Fibroblast of the conjunctiva (primary cell): Measurements from ENCODE around the gene ZNF786.
A peak's percentile ranks its signal among the peaks of the same experiment; 100 is the strongest.
"Not testable (repeated sequence)": the region's sequence is repeated elsewhere in the genome, so short reads cannot be mapped to it uniquely, and the experiment has no call there.

Source experiments
- DNase-seq: peaks from one replicate; pipeline ENCODE4 v3.0.0-alpha.2; 2010; ENCODE audit warnings: low read depth

The ZNF786 gene, protein sequence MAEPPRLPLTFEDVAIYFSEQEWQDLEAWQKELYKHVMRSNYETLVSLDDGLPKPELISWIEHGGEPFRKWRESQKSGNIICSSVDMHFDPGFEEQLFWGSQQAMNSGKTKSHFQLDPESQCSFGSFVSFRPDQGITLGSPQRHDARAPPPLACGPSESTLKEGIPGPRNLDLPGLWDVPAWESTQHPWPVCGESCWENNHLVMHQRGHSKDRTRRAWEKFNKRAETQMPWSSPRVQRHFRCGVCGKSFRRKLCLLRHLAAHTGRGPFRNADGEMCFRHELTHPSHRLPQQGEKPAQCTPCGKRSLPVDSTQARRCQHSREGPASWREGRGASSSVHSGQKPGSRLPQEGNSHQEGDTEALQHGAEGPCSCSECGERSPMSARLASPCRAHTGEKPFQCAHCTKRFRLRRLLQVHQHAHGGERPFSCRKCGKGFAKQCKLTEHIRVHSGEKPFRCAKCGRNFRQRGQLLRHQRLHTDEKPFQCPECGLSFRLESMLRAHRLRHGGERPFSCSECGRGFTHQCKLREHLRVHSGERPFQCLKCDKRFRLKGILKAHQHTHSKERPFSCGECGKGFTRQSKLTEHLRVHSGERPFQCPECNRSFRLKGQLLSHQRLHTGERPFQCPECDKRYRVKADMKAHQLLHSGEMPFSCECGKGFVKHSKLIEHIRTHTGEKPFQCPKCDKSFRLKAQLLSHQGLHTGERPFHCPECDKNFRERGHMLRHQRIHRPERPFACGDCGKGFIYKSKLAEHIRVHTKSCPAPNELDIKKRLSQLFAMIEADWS

DNA sequence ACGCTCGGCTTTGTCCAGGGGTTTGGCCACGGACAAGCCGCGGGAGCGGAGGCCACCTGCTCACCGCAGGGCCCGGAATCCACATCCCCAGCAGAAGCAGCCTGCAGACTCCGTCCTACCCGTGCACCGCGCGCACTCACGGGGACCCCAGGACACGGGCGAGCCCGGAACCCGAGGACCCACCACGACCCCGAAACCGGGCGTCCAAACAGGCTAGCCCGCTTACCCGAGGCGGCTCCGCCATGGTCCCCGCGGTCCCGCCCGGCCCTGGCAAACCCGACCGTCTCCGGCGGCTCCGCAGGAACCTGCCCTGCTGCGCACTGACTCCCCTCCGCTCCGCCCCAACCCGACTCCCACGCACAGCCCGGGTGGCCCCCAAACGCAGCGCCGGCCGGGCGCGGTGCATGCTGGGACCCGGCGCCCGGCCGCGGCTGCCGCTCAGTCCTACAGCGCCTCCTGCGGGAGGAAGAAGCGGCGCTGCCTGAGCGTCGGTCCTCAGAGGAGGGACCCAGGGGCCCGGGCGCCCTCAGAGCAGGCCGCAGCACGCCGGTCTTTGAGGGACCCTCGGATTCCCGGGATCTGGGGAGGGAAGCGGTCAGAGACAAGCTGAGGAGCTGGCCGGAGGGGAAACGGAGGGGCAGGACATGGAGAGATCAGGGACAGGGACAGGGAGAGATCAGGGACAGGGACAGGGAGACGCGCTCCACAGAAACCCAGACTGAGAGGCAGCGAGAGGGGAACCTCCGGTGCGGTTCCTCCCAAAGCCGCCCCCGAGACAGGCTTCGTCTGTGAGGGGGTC is at the start of gene ZNF786:
TSS of gene ZNF786 (minus strand) at position 322 of the 799 bp plus-strand sequence. CDS start at position 244, 78 bp downstream.
- peak; percentile 79 for DNase-seq

GRCh38 chr7:149136118-149136517 is 45.6 kb upstream of the ZNF786 start:
- DNase-seq: no peak

GRCh38 chr7:149133028-149133710 is 42.7 kb upstream of the ZNF786 start:
- no peak for DNase-seq

DNA sequence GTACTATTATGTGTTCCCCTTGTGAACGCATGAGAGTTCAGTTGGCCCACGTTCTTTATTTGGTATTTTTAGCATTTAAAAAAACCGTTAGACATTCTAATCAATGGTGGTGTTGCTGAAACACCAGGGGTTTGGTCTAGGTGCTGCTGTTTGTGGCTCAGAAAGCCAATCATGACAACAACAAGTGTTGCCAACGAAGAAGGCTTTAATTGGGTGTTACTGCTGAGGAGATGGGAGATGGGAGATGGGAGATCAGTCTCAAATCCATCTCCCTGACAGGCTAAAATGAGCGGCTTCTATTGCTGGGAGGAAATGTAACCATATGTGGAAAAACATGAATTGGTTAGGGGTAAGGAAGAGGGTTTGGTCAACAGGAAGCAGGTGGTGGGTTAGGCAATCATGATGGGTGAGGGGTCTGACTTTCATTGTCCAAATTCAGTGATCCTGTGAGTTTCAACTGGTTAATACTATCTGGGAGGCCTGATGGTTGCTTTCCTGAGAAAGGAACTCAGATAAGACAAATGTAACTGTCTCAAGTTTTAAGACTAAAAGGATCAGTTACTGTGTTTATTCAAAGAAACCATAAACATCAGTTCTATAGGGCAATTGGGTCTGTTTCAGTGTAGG is 40.2 kb upstream of the ZNF786 start:
- DNase-seq: no peak

GRCh38 chr7:149126662-149127266 is 36.2 kb upstream of the ZNF786 start:
- DNase-seq: no peak

GRCh38 chr7:149125863-149126661 is 35.5 kb upstream of the ZNF786 start, which contains the start of gene ZNF425:
TSS of gene ZNF425 (minus strand) at chr7:149126324. CDS start at chr7:149126213, 111 bp downstream.
- DNase-seq: peak; percentile 84

DNA sequence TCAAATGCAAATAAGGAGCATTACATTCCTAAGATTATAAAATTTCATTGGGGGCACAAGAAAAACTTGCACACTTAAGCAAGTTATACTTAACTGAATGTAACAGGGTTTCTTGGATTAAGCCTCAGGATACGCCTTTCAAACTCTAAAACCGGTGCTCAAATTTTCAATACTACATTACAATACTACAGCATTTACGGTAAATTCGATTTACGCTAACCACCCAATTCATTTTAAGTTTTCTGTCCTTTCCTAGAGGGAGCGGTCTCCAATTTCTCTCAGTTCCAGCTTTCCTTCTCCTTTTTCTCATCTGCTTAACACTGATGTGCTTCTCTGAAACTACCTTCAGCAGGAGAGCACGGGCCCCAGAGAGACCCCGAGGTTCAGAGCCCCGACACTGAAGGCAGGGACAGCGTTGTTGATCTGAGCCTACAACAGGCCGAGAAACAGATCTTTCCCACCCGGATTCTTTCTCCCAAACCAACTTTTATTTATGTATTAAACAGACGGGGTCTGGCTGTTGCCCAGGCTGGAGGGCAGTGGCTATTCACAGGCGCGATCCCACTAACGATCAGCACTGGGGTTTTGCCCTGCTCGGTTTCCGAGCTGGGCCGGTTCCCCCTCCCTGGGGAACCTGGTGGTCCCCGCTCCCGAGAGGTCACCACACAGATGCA is 34.8 kb upstream of the ZNF786 start:
- DNase-seq: no peak

GRCh38 chr7:149109969-149110368 is 19.5 kb upstream of the ZNF786 start:
- DNase-seq: no peak

GRCh38 chr7:149104749-149105148 is 14.2 kb upstream of the ZNF786 start:
- no peak for DNase-seq

DNA sequence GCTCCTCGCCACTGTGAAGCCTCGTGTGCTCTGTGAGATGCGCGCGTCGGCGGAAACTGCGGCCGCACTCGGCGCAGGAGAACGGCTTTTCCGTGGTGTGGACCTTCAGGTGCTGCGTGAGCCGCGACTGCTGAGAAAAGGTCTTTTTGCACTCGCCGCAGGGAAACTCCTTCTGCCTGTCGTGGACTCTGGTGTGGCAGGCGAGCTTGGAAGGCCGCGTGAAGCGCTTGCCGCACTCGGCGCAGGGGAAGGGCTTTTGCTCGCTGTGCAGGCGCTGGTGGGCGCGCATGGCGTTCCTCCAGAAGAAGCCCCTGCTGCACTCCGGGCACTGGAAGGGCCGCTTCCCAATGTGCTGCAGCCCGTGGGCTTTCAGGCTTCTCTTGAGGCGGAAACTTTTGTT is 13.7 kb upstream of the ZNF786 start:
- DNase-seq: no peak

DNA sequence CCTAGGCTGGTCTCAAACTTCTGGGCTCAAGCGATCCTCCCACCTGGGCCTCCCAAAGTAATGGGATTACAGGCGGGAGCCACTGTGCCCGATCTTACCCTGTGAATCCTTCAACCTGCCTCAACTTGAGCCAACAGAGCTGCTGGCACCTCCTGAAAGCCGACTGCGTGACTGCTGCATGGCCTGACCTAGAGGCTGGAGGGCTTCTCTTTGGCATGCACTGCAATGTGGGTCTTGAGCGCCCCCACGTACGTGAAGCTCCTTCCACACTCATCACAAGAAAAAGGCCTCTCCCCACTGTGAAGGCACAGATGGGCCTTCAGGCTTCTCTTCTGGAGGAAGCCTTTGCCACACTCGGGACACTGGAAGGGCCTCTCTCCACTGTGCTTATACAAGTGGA is 12.9 kb upstream of the ZNF786 start:
- no peak for DNase-seq

- no peak for DNase-seq
These were observed 12.1 kb upstream of the ZNF786 start for GRCh38 chr7:149102666-149103065.

DNA sequence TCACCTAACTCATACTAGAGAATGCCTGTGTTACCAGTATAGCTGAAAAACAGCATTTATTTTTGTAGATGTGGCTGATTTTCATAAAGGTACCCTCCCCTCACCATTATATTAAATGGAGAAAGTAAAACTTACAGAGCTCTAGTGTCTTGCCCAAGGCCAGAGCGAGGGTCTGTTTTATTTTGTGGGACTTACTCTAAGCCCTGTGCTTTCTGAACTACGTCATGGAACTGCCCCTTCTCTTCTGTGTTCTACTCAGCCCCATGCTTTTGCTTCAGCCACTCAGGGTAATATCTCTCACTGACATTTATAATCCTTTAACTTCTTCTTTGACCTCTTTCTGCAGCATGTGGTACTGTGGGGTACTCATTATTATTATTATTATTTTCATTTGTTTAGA is 10.3 kb upstream of the ZNF786 start:
- no peak for DNase-seq

- no peak for DNase-seq
These were observed 8.5 kb upstream of the ZNF786 start for GRCh38 chr7:149099058-149099457.

DNA sequence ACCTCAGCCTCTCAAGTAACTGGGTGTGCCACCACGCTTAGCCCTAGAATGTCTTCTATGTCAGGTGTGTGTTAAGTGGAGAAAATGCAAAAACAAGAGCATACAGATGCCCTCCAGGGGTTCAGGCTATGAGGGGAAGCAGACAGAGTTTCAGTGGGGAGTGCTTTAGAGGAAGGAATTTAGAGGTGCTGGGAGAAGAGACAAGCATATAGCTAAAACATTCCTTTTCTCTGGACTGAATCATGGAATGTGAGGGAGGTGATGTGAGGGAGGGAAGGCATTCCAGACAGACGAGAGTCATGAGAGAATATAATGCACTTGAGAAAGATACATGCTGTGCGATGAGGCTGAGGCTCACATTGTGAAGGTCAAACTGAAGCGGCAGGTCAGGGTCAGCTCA is 6.6 kb upstream of the ZNF786 start:
- DNase-seq: no peak

DNA sequence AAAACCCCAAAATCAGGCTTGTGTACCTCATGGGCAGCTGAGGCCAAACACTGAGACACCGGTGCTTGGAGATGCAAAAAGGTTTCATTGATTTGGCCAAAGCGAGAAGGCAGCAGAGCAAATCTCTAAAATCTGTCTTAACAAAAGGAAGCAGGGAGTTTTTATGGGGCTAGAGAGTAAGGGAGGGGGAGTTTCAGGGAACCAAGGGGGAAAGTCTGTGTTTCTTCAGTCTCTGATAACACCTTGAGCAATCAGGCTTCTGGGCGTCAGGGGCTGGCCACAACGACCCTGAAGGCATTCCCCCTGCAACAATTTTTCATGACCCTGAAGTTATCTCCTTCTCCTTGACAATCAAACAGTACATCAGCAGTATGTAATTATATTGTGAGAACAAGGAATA is 2.7 kb upstream of the ZNF786 start:
- DNase-seq: no peak

DNA sequence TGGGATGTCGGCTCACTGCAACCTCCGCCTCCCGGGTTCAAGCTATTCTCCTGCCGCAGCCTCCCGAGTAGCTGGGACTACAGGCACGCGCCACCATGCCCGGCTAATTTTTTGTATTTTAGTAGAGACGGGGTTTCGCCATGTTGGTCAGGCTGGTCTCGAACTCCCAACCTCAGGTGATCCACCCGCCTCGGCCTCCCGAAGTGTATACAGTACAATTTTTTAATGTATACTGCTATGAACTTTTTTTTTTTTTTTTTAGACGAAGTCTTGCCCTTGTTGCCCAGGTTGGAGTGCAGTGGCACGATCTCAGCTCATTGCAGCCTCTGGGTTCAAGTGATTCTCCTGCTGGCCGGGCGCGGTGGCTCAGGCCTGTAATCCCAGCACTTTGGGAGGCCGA is 1.7 kb upstream of the ZNF786 start:
- not testable (repeated sequence) for DNase-seq

GRCh38 chr7:149087376-149087775 is 3.1 kb downstream of the ZNF786 start:
- DNase-seq: no peak

GRCh38 chr7:149085866-149086265 is 4.7 kb downstream of the ZNF786 start:
- no peak for DNase-seq
